HCEC 1CT (cell line): Measurements from ENCODE around the gene ADGRG1.
A peak's percentile ranks its signal among the peaks of the same experiment; 100 is the strongest.

Source experiments
- DNase-seq: peaks from one replicate; pipeline ENCODE4 v3.0.0-alpha.2; 2017

ADGRG1 gene

DNA sequence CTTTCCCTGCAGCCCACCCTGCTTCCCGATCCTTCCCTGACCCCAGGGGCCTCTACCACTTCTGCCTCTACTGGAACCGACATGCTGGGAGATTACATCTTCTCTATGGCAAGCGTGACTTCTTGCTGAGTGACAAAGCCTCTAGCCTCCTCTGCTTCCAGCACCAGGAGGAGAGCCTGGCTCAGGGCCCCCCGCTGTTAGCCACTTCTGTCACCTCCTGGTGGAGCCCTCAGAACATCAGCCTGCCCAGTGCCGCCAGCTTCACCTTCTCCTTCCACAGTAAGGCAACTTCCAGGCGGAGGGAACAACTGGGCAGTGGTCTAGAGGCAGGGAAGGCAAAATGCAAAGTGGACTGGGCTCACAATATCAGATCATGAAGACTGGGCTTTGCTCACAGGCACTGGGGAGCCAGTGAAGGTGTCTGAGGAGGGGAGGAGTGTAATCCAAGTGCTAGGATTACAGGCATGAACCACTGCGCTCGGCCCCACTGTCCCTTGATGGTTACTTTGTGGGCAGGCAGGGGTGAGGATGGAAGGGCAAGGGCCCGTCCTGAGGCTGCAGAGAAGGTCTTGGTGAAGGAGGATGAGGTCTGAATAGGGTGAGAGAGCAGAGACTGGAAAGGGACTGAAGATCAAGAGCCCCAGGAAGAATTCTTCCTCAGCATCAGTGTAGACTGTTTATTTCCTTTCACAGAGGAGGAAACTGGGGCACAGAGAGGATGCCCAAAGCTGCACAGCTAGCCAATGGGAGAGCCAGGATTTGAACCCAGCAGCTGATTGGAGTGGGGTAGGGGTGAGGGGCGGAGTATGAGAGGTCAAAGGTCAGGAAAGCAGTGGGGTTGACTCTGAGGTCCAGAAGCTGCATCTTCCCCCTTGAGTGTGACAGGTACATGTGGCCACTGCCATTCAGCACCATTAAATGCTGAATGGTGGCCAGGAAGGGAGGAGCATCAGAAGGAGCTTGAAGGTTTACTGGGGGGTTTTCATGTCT is 23.2 kb downstream of the ADGRG1 start:
- no peak for DNase-seq

DNA sequence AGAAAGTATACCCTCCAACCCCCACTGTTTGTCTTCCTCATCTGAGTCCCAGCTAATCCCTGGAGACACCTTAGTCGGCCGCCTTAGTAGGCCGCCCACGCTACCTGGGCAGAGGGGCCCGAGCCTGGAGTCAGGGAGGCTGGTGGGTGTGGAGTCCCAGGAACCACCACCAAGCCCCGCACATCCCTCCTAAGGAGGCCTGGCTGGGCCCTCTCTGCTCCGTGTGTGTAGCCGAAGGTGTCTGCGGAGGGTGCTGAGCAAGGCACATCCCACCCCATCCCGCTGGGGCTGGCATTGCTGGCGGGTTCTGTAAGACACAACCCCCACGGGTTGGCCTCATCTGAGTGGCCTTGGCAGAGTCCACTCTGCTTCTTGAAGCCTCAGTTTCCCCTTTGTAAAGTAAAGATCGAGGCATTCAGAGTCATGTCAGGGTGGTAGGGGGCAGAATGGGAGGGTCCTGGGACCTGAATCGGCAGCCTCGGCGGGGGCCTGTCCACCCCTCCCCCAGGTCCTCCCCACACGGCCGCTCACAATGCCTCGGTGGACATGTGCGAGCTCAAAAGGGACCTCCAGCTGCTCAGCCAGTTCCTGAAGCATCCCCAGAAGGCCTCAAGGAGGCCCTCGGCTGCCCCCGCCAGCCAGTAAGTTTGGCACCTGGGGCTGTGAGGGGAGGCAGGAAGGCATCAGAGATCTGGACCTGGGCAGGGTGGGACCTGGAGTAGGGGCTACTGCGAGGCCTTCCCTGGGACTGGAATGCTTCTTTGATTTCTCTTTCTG is 24.5 kb downstream of the ADGRG1 start:
- no peak for DNase-seq

DNA sequence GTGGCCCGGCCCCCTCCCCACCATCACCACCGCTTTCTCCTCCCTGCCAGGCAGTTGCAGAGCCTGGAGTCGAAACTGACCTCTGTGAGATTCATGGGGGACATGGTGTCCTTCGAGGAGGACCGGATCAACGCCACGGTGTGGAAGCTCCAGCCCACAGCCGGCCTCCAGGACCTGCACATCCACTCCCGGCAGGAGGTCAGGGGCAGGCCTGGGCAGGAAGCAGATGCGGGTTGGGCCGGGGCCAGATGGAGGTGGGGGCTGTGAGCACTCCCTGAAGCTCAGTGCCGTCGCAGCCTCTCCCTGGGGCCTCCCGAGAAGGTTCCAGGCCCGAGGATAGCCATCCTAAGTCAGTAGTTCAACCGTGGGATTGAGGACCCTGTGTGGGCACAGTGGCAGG is 25.5 kb downstream of the ADGRG1 start:
- no peak for DNase-seq

DNA sequence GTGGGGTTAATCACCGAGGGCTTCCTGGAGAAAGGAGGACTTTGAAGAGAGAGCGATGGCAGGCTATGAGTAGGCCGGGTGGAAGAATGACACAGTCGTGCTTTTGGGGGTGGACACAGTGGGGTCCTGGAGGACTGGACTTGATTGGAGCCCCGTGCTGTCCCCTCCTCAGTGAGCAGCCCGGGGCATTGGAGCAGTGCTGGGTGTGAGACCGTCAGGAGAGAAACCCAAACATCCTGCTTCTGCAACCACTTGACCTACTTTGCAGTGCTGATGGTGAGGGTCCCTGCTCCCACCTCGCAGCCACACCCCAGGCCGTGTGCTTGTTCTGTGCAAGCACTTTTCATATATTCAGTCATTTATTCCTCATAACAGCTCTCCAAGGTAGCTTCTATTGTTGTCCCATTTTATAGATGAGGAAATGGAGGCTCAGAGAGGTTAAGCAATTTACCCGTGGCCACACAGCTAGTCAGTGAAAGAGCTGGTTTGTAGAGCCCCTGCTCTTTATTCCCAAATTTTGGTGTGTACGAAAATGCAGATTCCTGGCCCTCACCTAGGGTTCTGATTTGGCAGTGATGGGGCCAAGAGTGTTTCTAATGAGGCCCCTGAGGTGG is 28.0 kb downstream of the ADGRG1 start:
- no peak for DNase-seq

DNA sequence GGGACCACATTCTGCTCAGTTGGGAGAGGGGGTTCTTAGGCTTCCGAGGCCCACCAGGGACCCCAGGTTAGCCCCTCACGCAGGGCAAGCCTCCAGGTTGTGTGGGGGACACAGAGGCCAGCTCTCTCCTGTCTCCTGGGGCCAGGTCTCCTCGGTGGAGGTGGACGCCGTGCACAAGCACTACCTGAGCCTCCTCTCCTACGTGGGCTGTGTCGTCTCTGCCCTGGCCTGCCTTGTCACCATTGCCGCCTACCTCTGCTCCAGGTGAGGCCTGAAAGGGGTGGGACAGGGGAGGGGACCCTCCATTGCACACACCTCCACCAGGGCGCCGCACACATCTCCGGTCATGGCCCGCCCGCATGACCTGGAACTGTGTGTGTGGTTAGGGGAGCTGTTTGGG is 28.8 kb downstream of the ADGRG1 start:
- no peak for DNase-seq

DNA sequence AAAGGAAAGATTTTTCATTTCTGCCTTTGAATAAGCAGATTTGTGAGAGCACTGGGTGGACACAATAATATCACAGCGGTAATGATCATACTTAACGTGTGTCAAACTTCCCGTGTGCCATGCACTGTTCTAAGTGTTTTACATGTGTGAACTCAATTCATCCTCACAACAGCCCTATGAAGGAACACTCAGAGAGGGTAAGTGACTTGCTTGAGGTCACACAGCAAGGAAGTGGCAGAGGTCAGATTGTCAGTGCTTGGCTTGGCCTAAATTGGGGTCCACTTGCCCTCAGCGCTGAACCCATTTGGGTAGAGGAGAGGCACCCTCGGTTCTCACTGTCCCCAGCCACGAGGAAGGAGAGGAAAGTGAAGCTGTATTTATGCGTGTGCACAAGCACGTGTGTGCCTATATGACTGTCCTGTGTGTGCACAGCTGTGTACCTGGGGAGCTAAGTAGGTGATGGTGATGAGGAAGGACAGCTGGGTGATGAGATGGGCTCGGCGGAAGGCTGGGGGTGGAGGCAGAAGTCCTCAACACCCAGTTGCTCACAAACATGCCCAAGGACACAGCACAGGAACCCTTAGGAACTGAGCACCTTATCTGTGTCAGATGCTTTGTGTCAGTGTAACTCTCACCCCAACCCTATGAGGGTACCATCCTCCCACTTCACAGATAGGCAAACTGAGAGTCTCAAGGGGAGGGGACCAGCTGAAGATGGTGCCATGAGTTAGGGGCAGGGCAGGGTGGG is 29.9 kb downstream of the ADGRG1 start:
- DNase-seq, result no peak

DNA sequence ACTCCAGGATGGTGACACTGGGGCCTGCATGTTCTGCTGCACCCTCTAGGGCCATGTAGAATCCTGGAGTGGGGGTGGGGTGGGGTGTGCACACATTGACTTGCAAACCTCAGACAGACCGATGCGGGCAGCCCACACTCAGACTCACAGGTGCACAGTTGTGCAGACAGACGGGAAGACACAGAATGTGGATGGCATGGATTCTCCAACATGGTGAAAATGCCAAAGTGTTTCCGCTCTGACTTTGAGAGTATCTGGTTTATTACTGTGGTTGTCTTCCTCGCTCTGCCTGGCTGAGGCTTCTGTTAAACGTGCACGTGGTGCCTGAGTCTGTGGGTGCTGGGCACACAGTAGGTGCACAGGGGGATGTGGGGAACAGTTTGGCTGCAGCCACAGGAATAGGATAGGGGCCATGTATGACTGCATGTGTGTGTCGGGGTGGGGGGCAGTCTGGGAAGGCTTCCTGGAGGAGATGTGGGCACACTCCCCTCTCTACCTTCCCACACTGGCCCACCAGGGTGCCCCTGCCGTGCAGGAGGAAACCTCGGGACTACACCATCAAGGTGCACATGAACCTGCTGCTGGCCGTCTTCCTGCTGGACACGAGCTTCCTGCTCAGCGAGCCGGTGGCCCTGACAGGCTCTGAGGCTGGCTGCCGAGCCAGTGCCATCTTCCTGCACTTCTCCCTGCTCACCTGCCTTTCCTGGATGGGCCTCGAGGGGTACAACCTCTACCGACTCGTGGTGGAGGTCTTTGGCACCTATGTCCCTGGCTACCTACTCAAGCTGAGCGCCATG is 30.6 kb downstream of the ADGRG1 start:
- DNase-seq, result no peak

DNA sequence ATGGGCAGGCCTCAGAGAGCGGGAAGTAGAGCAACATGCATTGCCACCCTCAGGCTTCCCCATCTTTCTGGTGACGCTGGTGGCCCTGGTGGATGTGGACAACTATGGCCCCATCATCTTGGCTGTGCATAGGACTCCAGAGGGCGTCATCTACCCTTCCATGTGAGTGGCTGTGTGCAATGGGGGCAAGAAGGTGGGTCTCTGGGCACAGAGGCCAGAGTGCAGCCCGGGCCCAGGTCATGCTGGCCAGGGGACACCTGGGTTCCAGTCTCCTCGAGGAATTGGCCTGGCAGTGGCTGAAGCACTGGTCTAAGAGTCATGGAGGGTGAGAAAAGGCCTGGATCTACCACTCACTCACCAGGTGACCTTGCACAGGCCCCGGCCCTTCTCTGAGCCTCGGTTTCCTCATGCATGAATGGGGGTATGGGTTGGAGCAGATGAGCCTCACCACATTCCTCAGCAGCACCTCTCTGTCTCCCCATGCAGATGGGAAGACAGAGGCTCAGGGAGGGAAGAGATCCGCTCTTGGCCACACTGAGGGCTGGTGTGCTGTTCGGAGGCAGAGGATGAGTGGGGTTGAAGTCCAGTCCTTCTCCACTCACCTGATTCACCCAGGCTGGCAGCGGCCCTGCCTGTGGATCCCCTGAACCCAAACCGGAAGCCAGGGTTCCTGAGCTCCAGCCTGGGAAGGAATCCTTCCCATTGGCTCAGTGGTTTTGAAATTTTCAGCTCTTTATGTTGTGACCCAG is 32.5 kb downstream of the ADGRG1 start:
- no peak for DNase-seq

DNA sequence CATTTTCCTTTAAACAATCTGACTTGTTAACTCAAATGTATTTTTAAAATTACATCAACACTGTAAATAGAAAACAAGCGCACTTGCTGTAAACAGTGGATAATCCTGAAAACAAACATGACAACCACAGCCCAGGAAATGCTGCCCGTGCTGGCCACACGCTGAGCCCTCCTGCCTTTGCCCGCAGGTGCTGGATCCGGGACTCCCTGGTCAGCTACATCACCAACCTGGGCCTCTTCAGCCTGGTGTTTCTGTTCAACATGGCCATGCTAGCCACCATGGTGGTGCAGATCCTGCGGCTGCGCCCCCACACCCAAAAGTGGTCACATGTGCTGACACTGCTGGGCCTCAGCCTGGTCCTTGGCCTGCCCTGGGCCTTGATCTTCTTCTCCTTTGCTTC is 33.1 kb downstream of the ADGRG1 start:
- DNase-seq, result no peak

DNA sequence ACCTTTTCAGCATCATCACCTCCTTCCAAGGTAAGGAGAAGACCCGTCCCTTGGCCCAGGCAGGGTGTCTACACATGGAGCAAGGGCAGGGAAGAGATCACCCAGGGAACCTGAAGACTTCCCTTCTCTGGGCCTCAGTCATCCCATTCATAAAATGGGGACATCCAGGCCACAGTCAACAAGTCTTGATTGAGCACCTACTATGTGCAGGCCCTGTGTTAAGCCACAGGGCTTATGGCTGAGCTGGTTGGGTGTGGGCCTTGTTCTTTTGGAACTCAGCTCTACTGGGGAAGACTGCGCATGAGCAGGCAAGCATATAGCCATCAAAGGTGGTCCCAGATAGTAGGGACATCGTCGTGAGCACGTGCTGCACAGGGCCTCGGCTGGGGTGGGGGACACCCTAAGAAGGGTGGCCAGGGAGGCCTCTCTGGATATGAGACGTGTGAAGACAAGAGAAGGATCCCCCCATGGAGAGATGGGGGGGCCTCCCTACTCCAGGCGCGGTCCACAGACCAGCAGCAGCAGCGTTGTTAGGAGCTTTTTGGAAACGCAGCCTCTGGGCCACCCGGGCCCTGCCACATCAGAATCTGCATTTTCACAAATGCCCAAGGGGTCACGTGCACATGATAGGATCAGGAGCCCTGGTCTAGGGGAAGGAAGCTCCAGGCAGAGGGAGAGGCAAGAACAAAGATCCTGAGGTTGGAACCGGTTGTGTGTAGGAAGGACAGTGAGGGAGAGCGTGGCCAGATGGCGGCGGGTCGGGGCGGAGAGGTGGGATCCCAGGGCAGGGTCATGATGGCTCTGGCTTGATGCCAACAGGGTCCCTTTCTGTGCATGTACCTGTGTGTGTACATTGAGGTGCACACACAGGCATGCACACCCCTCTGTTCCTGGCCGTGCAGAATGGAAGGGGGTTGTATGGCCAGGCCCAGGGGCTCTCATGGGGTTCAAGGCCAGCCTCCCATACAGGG is 33.8 kb downstream of the ADGRG1 start:
- DNase-seq, result no peak

DNA sequence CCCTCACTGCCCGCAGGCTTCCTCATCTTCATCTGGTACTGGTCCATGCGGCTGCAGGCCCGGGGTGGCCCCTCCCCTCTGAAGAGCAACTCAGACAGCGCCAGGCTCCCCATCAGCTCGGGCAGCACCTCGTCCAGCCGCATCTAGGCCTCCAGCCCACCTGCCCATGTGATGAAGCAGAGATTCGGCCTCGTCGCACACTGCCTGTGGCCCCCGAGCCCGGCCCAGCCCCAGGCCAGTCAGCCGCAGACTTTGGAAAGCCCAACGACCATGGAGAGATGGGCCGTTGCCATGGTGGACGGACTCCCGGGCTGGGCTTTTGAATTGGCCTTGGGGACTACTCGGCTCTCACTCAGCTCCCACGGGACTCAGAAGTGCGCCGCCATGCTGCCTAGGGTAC is 35.0 kb downstream of the ADGRG1 start:
- no peak for DNase-seq

DNA sequence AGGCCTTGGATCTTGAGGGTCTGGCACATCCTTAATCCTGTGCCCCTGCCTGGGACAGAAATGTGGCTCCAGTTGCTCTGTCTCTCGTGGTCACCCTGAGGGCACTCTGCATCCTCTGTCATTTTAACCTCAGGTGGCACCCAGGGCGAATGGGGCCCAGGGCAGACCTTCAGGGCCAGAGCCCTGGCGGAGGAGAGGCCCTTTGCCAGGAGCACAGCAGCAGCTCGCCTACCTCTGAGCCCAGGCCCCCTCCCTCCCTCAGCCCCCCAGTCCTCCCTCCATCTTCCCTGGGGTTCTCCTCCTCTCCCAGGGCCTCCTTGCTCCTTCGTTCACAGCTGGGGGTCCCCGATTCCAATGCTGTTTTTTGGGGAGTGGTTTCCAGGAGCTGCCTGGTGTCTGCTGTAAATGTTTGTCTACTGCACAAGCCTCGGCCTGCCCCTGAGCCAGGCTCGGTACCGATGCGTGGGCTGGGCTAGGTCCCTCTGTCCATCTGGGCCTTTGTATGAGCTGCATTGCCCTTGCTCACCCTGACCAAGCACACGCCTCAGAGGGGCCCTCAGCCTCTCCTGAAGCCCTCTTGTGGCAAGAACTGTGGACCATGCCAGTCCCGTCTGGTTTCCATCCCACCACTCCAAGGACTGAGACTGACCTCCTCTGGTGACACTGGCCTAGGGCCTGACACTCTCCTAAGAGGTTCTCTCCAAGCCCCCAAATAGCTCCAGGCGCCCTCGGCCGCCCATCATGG is 35.7 kb downstream of the ADGRG1 start:
- DNase-seq, result no peak

DNA sequence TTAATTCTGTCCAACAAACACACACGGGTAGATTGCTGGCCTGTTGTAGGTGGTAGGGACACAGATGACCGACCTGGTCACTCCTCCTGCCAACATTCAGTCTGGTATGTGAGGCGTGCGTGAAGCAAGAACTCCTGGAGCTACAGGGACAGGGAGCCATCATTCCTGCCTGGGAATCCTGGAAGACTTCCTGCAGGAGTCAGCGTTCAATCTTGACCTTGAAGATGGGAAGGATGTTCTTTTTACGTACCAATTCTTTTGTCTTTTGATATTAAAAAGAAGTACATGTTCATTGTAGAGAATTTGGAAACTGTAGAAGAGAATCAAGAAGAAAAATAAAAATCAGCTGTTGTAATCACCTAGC is 36.2 kb downstream of the ADGRG1 start:
- no peak for DNase-seq

DNA sequence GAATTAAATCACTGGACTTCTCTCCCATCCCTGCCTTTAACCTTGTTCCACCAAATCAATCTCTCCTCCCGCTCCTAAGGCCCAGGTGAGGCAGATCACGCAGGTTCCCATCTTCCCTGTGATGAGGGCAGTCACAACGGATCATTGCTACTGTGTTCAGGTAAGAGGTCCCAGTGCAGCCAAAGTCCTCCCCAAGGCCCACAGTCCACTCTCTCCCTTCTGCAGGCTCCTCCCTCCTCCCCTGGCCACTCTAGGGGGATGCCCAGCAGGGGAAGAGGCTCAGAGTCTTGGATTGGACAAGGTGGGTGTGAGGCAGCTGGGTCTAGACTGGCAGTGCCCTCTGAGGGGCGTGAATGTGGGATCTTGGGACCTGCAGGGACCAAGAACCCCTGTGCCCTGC is 37.1 kb downstream of the ADGRG1 start:
- no peak for DNase-seq

DNA sequence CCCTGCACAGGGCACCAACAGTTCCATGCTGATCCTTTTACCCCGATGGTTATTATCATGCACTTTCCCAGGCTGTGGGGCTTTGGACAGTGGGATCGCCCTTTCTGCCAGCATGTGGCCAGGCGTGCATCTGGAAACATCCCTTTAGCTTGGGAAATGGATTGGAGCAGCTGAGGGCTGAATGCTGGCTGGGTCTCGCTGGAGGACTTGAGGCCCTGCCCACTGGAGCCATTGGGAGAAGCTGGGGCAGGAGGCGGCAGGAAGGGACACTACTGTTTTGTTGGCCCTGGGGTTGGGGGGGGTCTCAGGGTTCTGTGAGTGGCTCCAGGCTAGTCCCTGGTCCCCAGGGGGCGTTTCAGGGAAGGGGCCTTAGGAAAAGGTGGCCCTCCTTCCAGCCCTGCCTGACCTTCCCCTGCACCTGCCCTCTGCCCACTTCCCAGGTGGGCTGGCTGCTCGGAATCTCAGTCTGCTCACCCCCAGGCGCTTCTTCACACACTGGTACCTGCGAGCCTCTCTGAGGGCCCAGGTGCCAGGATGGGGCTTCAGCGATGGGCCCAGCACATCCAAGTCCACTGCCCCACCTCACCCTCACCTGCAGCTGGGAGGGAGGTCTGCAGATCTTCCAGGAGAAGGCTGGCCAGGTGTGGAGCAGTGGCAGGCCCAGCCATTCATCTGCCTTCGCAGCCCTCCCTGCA is 38.1 kb downstream of the ADGRG1 start:
- no peak for DNase-seq

DNA sequence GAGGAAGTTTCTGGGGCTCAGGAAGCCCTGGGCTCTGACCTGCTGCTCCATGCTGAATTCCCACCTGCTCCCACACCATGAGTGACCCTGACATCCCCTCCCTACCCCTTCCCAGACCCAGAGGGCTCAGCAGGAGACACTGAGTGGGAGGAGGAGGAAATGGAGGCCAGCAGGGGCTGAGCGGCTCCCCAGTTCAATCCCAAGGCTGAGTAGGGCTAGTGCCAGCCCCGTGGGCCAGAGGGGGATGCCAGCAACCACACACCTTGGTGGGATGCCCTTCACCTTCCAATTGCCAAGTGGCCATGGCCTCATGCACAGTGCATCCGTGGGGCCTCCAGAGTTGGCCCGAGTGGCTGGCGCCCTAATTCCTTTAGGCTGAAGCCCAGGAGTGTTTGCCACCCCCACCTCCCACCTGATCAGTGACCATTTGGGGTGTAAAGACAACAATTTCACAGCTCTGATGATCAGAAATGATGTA is 38.7 kb downstream of the ADGRG1 start:
- DNase-seq, result no peak

DNA sequence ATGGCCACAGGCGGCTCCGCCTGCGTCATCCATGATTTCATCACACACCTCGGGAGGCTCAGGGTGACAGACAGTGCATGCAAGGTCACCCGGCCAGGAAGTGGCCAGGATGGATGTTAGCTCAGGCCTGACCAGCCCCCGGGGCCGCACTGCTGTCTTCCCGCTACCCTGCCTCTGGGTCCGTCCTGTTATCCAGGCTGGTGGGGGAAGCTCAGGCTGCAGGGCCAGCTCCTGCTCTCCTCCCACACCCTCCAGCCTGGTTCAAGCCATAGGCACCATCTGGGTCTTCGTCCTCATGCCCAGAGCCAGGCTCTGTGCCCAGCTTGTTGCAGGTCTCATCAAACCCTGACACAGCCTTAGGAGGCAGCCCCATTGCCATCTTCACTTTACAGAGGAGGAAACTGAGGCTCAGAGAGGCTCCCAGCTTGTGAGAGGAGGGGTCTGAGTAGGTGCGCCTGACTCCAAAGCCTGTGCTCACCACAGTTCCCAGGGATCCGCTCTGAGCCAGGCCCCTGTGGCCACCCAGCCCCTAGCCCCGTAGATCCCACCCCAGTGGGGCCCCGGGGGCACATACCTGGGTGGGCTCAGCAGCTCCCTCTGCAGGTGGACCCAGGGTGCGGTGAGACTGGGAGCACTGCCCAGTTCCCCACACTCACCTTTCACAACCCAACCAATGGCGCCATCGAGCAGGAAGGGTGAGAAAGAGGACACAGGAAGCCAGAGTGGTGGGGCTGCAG is 39.3 kb downstream of the ADGRG1 start:
- DNase-seq, result peak; percentile 6

DNA sequence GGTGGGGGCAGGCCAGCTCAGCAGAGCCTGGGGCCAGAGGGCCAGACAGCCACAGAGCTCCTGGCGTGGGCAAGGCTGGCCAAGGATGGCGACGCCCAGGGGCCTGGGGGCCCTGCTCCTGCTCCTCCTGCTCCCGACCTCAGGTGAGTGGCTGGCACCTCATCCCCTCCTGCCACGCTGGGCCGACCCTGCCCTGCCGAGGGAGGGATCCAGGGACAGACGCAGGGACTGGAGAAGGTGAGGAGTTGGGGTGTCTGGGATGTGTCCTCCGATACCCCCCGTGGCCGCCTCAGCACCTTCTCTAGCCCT is 39.8 kb downstream of the ADGRG1 start, which contains the start of gene ADGRG3:
ADGRG3 (plus strand) TSS at position 44 of the 309 bp plus-strand sequence; CDS start at position 86, 42 bp downstream.
- no peak for DNase-seq
